Measurements from ENCODE around the gene KCP. TPM values are rescaled to one million over a fixed set of nuclear protein-coding genes. Genes with fewer than 3 reads are reported as not detected.

KCP gene
- total and polyA plus RNA-seq, 2 experiments from 2014 or later, result 0.76 to 1.1 TPM

DNA sequence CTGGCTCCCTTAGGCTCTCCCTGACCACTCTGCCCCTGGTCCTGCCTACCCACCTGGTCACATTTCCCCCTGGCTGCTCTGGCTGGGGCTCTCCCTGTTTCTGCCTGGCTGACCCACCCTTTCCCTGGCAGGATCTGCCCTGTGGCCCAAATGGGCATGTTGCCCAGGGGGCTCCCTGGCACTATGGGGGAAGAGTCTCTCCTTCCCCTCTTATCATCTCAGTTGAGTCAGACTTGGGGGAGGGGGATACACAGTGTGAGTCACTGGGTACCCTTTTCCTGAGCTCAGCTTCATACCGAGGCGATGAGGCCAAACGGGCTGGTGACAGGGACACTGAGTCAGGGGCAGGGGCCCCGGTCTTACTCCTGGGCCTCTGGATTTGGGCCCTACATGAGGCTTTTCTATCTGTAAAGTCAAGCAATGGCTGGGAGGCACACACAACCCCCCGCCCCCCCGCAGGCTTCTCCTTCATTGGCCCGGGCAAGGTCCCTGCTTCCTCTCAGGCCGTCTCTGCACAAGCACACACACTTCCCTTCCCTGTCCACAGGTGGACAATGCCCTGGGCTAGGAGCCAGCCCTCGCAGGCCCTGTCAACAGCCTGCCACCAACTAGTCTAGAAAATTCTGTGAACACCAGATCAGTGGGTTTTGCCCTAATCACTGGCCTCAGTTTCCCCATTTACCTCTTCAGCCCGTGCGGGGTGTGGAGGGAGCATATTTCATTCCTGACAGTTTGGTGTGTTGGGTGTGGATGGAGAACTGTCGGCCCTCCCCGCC, 80.9 kb downstream of the KCP start:
- peak overlapping the region; percentile 83 for H3K4me2 ChIP-seq
- H3K79me2 ChIP-seq (replicated peaks; ENCODE audit: insufficient read depth), result no peaks in the 10 kb centered on the region
- H3F3A ChIP-seq (replicated peaks; ENCODE audit: low read depth), result peaks cover 6% of the 10 kb centered on the region
- H3K9me2 ChIP-seq (ENCODE audit: insufficient read depth), result no peaks in the 10 kb centered on the region
- Mint-ChIP-seq H3K9me3 (no peaks in the 10 kb centered on the region), H3K27me3 (ENCODE audit: insufficient read depth, low read depth, poor library complexity) (peaks cover 49% of the 10 kb centered on the region), H3K36me3 (ENCODE audit: low read depth) (no peaks in the 10 kb centered on the region), H3K4me1 (peaks cover 36% of the 10 kb centered on the region), H3K27ac (no peak overlapping the region), H3K4me3 (peak overlapping the region; percentile 69)
- no peak overlapping the region for H3K27ac ChIP-seq (ENCODE audit: low read depth)
- peak overlapping the region; percentile 76 for H3K4me3 ChIP-seq
- peaks cover 42% of the 10 kb centered on the region for H3K27me3 ChIP-seq (ENCODE audit: insufficient read depth)
- peak; percentile 29 for DNase-seq (ENCODE audit: low spot score)
- H4K20me1 ChIP-seq (replicated peaks; ENCODE audit: insufficient read depth), result no peaks in the 10 kb centered on the region
- H3K36me3 ChIP-seq (ENCODE audit: insufficient read depth), result no peaks in the 10 kb centered on the region
- peaks cover 28% of the 10 kb centered on the region for H3K4me1 ChIP-seq (ENCODE audit: insufficient read depth)
- no peak for ATAC-seq
- 0 out of 2 replicates have a peak overlapping the region, but pooled peaks have one; percentile 66 for H2AFZ ChIP-seq
- TF ChIP-seq EZH2 (IDR thresholded peaks at IDR 0.05; ENCODE audit: low read depth, unreplicated experiment) (peak; percentile 52), ETS1 (IDR thresholded peaks at IDR 0.05) (no peak), ZNF114 (CRISPR knock-in tag; IDR thresholded peaks at IDR 0.05) (no peak), ZNF462 (CRISPR knock-in tag; IDR thresholded peaks at IDR 0.05) (no peak), JUNB (IDR thresholded peaks at IDR 0.05; ENCODE audit: unreplicated experiment) (no peak), REST (IDR thresholded peaks at IDR 0.05; ENCODE audit: unreplicated experiment) (no peak)
- TF ChIP-seq, protein P1, sequence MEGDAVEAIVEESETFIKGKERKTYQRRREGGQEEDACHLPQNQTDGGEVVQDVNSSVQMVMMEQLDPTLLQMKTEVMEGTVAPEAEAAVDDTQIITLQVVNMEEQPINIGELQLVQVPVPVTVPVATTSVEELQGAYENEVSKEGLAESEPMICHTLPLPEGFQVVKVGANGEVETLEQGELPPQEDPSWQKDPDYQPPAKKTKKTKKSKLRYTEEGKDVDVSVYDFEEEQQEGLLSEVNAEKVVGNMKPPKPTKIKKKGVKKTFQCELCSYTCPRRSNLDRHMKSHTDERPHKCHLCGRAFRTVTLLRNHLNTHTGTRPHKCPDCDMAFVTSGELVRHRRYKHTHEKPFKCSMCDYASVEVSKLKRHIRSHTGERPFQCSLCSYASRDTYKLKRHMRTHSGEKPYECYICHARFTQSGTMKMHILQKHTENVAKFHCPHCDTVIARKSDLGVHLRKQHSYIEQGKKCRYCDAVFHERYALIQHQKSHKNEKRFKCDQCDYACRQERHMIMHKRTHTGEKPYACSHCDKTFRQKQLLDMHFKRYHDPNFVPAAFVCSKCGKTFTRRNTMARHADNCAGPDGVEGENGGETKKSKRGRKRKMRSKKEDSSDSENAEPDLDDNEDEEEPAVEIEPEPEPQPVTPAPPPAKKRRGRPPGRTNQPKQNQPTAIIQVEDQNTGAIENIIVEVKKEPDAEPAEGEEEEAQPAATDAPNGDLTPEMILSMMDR (conservative IDR thresholded peaks at IDR 0.05; ENCODE audit: low read depth in 2 of 2), result no peak
